Breast epithelium (tissue), 4 donors: ENCODE measurements around the gene LOXL4. TPM values are rescaled to one million over a fixed set of nuclear protein-coding genes. Genes with fewer than 3 reads are reported as not detected.

Experiments used
- DNase-seq, 2 donors: peaks; one replicate each; pipeline ENCODE4 v3.0.0-alpha.2; 2019; ENCODE audit warnings: low spot score in 2 of 2
- H3K27ac ChIP-seq, 2 donors: fragments of 200-600 bp; sonication (generic) in 1 of 2; one replicate each; pipeline ENCODE4 v1.5.1; 2016 to 2019; ENCODE audit warnings: mild to moderate bottlenecking in 1 of 2
- H3K27me3 ChIP-seq, 2 donors: fragments of 200-600 bp; sonication (generic) in 1 of 2; one replicate each; pipeline versions ENCODE4 v1.5.1 to v1.6.0; 2017 to 2019; ENCODE audit warnings: control low read depth in 1 of 2, mild to moderate bottlenecking in 1 of 2
- H3K36me3 ChIP-seq: fragments of 200-600 bp; one replicate; pipeline ENCODE4 v1.5.1; 2019
- H3K4me1 ChIP-seq, 2 donors: fragments of 200-600 bp; sonication (generic); one replicate each; pipeline ENCODE4 v1.5.1; 2016 to 2019; ENCODE audit warnings: control low read depth in 1 of 2
- H3K4me3 ChIP-seq, 3 donors: fragments of 200-600 bp; sonication (generic); 1 replicate in 2 of 3; 2 replicates in 1 of 3; pipeline ENCODE4 v1.5.1; 2016 to 2019; ENCODE audit warnings: mild to moderate bottlenecking in 3 of 3, moderate library complexity in 2 of 3
- H3K9me3 ChIP-seq, 2 donors: fragments of 200-600 bp; sonication (generic) in 1 of 2; one replicate each; pipeline ENCODE4 v1.5.1; 2016 to 2019; ENCODE audit warnings: control low read depth in 1 of 2
- POLR2A ChIP-seq: fragments of 450-650 bp; IDR thresholded peaks from one replicate; pipeline ENCODE4 v1.6.1; 2016; ENCODE audit warnings: antibody characterized with exemption, mild to moderate bottlenecking, moderate library complexity
- POLR2AphosphoS5 ChIP-seq, 3 donors: sonication (generic); formaldehyde crosslinking; IDR thresholded peaks; one replicate each; pipeline ENCODE4 v1.6.1; 2017; ENCODE audit warnings: antibody characterized with exemption in 3 of 3
- intact Hi-C: fragments of 100-400 bp; cut with DNase I; formaldehyde crosslinking; loops from one replicate; pipeline ENCODE4 v1.15.1; 2023; ENCODE audit warnings: low total_unique reads
- total RNA-seq, 3 donors: library from RNA; depleted of rRNA; stranded (reverse); fragments of >200 nt; gene quantifications; one replicate each; pipeline ENCODE4 v1.1.0, GENCODE V29; 2016
- TF ChIP-seq, protein P1 (sequence below), 3 donors: fragments of 450-650 bp; IDR thresholded peaks; one replicate each; pipeline ENCODE4 v1.5.1; 2016 to 2017; ENCODE audit warnings: antibody characterized with exemption in 3 of 3, mild to moderate bottlenecking in 3 of 3, moderate library complexity in 3 of 3

The LOXL4 gene
- total RNA-seq, 3 donors from 2014 or later = 6.9 to 26.1 (median 6.9) TPM

DNA sequence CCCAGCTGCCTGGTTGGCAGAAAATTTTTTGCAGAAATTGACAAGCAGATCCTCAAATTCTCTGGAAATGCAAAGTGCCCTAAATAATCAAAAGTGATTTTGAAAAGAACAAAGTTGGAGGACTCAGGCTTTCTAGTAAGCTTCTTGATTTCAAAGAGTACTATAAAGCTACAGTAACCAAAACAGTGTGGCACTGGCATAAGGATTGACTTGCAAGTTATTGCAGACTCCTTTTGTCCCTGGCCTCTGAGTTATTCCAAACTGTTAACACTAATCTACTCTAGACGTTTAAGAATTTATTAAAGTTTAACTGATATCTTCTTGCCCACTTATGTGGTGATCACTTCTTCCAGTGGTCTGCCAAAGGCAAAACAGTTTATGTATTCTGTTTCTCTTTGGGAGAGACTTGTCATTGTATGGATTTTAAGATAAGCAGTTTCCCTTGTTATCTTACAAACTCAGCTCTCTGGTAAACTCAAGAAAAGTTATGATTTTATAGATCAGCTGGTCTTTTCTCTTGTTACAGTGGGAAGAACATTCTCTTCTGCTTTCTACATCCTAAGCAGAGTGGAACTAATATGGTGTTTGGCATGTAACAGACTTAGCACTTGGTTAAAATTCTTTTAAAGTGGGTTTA lies 41.4 kb downstream of the LOXL4 start:
- Histone ChIP-seq H3K9me3 (no peaks in the 10 kb centered on the region), H3K27me3 (no peaks in the 10 kb centered on the region), H3K36me3 (no peaks in the 10 kb centered on the region), H3K4me3 (no peak overlapping the region), H3K4me1 (no peaks in the 10 kb centered on the region), H3K27ac (no peak overlapping the region)
- no peak for DNase-seq
- intact Hi-C loops = no loop called here
- TF ChIP-seq, protein P1, sequence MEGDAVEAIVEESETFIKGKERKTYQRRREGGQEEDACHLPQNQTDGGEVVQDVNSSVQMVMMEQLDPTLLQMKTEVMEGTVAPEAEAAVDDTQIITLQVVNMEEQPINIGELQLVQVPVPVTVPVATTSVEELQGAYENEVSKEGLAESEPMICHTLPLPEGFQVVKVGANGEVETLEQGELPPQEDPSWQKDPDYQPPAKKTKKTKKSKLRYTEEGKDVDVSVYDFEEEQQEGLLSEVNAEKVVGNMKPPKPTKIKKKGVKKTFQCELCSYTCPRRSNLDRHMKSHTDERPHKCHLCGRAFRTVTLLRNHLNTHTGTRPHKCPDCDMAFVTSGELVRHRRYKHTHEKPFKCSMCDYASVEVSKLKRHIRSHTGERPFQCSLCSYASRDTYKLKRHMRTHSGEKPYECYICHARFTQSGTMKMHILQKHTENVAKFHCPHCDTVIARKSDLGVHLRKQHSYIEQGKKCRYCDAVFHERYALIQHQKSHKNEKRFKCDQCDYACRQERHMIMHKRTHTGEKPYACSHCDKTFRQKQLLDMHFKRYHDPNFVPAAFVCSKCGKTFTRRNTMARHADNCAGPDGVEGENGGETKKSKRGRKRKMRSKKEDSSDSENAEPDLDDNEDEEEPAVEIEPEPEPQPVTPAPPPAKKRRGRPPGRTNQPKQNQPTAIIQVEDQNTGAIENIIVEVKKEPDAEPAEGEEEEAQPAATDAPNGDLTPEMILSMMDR (IDR thresholded peaks at IDR 0.05) = no peak
- TF ChIP-seq POLR2A = no peak
- no peak for TF ChIP-seq POLR2AphosphoS5 (IDR thresholded peaks at IDR 0.05)

DNA sequence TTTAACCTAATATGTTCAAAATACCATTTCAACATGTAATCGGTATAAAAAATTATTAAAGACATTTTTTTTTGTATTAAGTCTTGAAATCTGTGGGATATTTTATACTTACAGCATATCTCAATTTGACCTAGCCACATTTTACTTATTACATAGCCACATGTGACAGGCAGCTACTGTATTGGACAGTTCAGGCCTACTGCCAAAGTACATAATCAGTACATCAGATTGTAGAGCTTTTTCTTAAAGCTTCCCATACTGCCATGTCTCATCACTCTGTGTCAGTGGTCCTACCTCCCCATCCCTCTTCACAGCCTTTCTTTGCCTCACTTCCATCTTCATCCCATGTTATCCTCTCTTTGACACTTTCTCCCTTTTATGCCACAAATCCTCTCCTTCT lies 43.0 kb downstream of the LOXL4 start:
- Histone ChIP-seq H3K36me3 (no peaks in the 10 kb centered on the region), H3K4me3 (no peak overlapping the region), H3K27ac (no peak overlapping the region), H3K4me1 (no peaks in the 10 kb centered on the region), H3K9me3 (peaks cover 0 to 2% of the 10 kb centered on the region in 2 donors), H3K27me3 (no peaks in the 10 kb centered on the region)
- TF ChIP-seq, protein P1 (IDR thresholded peaks at IDR 0.05) = no peak
- TF ChIP-seq POLR2AphosphoS5 (IDR thresholded peaks at IDR 0.05) = no peak
- TF ChIP-seq POLR2A = no peak
- no peak for DNase-seq
- intact Hi-C loops = no loop called here

DNA sequence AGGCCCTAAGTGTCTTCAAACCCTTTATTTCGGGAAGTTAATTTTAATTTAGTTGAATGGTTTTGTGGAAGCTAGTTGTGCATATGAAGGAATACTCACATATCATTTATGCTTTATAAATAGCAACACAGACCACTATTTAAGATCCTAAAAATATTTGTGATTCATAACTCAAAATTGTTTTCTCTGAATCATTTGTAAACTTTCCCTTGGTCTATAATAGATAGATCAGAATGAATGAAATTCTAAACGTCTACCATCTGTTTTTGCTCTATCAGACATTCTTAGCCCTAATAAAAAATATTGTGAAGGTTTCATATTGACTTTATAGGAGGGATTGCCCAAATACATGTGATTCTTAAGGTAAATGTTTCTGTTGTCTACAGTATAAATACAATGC lies 43.5 kb downstream of the LOXL4 start:
- no peak for DNase-seq
- Histone ChIP-seq H3K4me1 (no peaks in the 10 kb centered on the region), H3K9me3 (peaks cover 0 to 6% of the 10 kb centered on the region in 2 donors), H3K4me3 (no peak overlapping the region), H3K36me3 (no peaks in the 10 kb centered on the region), H3K27me3 (no peaks in the 10 kb centered on the region), H3K27ac (no peak overlapping the region)
- TF ChIP-seq POLR2A = no peak
- TF ChIP-seq POLR2AphosphoS5 (IDR thresholded peaks at IDR 0.05) = no peak
- TF ChIP-seq, protein P1 (IDR thresholded peaks at IDR 0.05) = no peak
- intact Hi-C loops = no loop called here

DNA sequence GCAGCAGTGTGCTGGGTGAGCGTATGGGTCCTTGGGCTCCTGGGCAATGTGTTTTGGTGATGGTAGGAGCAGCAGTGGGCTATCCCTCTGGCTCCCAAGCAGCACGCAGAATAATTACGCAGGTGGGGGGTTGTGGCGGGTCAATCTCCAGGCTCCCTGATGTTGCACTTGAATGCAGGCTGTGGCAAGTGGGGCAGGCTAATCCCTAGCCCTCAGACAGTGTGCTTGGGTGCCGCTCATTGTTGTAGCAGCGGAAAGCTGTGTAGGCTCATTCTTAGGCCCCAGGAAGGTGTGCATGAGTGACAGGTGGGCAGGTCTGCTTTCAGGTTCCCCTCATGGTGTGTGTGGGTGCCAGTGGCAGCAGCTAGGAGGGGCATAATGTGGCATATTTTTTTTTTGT lies 44.1 kb downstream of the LOXL4 start:
- Histone ChIP-seq H3K36me3 (no peaks in the 10 kb centered on the region), H3K27me3 (no peaks in the 10 kb centered on the region), H3K27ac (no peak overlapping the region), H3K4me1 (no peaks in the 10 kb centered on the region), H3K4me3 (no peak overlapping the region), H3K9me3 (peaks cover 0 to 13% of the 10 kb centered on the region in 2 donors)
- no peak for DNase-seq
- intact Hi-C loops = no loop called here
- TF ChIP-seq POLR2AphosphoS5 (IDR thresholded peaks at IDR 0.05) (no peak), POLR2A (no peak)
- TF ChIP-seq, protein P1 (IDR thresholded peaks at IDR 0.05) = no peak

DNA sequence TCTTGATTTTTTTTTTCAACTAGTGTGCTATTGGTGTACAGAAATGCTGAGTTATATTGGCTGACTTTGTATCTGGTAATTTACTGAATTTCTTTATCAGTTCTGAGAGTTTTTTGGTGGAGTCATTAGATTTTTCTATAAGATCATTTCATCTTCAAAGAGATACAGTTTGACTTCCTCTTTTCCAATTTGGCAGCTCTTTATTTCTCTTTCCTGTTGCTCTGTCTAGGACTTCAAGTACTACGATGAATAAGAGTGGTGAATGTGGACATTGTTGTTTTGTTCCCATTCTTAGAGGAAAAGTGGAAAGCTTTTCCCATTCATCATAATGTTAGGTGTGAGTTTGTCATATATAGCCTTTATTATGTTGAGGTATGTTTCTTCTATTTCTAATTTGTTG lies 50.2 kb downstream of the LOXL4 start:
- Histone ChIP-seq H3K27me3 (no peaks in the 10 kb centered on the region), H3K9me3 (peaks cover 0 to 24% of the 10 kb centered on the region in 2 donors), H3K4me3 (no peak overlapping the region), H3K36me3 (no peaks in the 10 kb centered on the region), H3K4me1 (peaks cover 0 to 5% of the 10 kb centered on the region in 2 donors), H3K27ac (no peak overlapping the region)
- intact Hi-C loops = no loop called here
- no peak for DNase-seq
- TF ChIP-seq, protein P1 (IDR thresholded peaks at IDR 0.05) = no peak
- TF ChIP-seq POLR2A = no peak
- TF ChIP-seq POLR2AphosphoS5 (IDR thresholded peaks at IDR 0.05) = no peak
